RWPE1 (cell line): ENCODE results near the gene SCAPER.
A peak's percentile ranks its signal among the peaks of the same experiment; 100 is the strongest.

Experiments
- CTCF ChIA-PET: fragments of 350-600 bp; sonication (Branson Sonifier 250); formaldehyde crosslinking; extraction: SDS; loops from one replicate; lab custom pipeline; 2021; lab: Yijun Ruan, JAX
- POLR2A ChIA-PET: fragments of 400-600 bp; formaldehyde crosslinking; extraction: SDS; loops from one replicate; lab custom pipeline; 2020; ENCODE audit warnings: antibody characterized with exemption; ENCODE audit not compliant: low non-redundant PET; lab: Yijun Ruan, JAX
- DNase-seq: peaks from one replicate; pipeline ENCODE4 v3.0.0; 2012; ENCODE audit warnings: low spot score
- H3K27ac ChIP-seq: fragments of 450-650 bp; 2 replicates; pipeline ENCODE4 v1.5.1; 2017
- CTCF ChIP-seq: fragments of 450-650 bp; conservative IDR thresholded peaks from 2 replicates; pipeline ENCODE4 v1.5.1; 2017; ENCODE audit warnings: low read depth, mild to moderate bottlenecking

Gene SCAPER

DNA sequence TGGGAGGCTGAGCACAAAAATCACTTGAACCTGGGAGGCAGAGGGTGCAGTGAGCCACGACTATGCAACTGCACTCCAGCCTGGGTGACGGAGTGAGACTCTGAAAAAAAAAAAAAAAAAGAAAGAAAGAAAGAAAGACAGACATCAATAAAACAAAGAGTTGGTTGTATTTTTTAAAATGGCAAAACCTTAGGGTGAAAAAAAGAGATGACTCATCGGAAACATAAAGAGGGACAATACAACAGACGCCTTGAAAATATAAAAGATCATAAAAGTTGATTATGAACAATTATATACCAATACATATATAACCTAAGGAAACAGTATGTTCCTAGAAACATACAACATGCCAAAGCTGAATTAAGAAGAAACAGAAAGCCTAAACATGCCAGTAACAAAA, 92.8 kb downstream of the SCAPER start:
- CTCF ChIA-PET: interaction anchor here (0.7 kb wide), 1 partner anchor 141 kb away, joined by 4 read pairs; no protein-coding TSS in a partner anchor
- no peak for DNase-seq
- no peak overlapping the region for H3K27ac ChIP-seq
- POLR2A ChIA-PET: interaction anchor here (0.6 kb wide), 1 partner anchor 129 kb away, joined by 3 read pairs; no protein-coding TSS in a partner anchor
- no peak for TF ChIP-seq CTCF

DNA sequence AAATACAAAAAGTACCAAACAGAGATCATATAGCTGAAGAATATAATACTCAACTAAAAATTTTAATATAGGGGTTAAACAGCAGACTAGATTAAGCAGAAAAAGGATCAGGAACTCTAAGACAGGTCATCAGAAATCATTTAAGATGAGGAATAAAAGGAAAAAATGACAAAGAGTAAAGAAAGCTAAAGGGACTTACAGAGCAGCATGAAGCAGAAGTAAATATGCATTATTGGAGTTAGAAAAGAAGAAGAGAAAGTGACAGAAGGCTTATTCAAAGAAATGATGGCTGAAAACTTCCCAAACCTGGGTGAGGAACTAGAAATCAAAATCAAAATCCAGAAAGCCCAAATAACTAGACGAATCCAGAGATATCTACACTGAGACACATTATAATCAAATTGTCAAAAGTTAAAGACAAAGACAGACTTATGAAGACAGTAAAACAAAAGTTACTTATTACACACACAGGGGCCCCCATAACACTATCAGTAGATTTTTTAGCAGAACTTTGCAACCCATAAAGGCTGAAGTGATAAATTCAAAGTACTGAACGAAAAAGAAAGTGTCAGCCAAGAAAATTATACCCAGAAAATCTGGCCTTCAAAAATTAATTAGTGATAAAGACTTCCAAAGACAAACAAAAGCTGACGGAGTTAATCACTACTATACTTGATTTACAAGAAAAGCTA, 95.6 kb downstream of the SCAPER start:
- ChIA-PET POLR2A (no interaction called here), CTCF (interaction anchor here (0.6 kb wide), 1 partner anchor 37 kb away, joined by 6 read pairs; no protein-coding TSS in a partner anchor)
- no peak for DNase-seq
- no peak for TF ChIP-seq CTCF
- H3K27ac ChIP-seq: no peak overlapping the region

- ChIA-PET CTCF (no interaction called here), POLR2A (no interaction called here)
- no peak overlapping the region for H3K27ac ChIP-seq
- TF ChIP-seq CTCF: no peak
- no peak for DNase-seq
Observed at GRCh38 chr15:76803049-76803571, 102.0 kb downstream of the SCAPER start.

- H3K27ac ChIP-seq: no peak overlapping the region
- POLR2A ChIA-PET: no interaction called here
- no peak for TF ChIP-seq CTCF
- DNase-seq: no peak
- CTCF ChIA-PET: no interaction called here
Observed at GRCh38 chr15:76802411-76802810, 102.7 kb downstream of the SCAPER start.

DNA sequence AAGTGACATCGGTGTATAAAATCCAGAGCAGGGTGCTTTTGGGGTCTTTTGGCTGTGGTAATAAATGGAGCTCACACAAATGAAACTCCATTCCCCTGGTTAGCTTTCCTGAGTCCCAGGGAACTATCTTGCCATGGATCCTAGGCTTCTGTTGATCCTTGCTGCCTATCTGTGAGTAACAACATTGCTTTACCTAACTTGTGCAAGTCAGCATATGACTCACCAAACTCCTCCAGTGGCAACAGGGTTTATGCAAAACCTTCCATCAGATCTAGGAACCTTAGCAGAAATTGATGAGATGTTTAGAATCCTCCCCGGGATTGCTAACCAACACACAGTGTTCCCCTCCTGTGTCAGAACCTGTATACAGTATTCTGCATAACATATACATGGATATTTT, 105.4 kb downstream of the SCAPER start:
- POLR2A ChIA-PET: no interaction called here
- CTCF ChIA-PET: interaction anchor here (0.5 kb wide), 1 partner anchor 17 kb away, joined by 4 read pairs; no protein-coding TSS in a partner anchor
- TF ChIP-seq CTCF: no peak
- no peak overlapping the region for H3K27ac ChIP-seq
- peak; percentile 27 for DNase-seq

- DNase-seq: no peak
- POLR2A ChIA-PET: no interaction called here
- CTCF ChIA-PET: no interaction called here
Observed at GRCh38 chr15:76795217-76795616, 109.9 kb downstream of the SCAPER start.

More at GRCh38 chr15:76795217-76795616, 109.9 kb downstream of the SCAPER start:
- H3K27ac ChIP-seq: no peak overlapping the region
- no peak for TF ChIP-seq CTCF
